Inflammatory macrophage treated with lipopolysaccharide for 1 hour (primary cell): ENCODE measurements around the gene ZNF699.
"Not testable (repeated sequence)": the region's sequence is repeated elsewhere in the genome, so short reads cannot be mapped to it uniquely, and the experiment has no call there.

Experiments used
- DNase-seq, 2 donors: peaks; one replicate each; pipeline ENCODE4 v3.0.0-alpha.2; 2020 to 2022

The ZNF699 gene

DNA sequence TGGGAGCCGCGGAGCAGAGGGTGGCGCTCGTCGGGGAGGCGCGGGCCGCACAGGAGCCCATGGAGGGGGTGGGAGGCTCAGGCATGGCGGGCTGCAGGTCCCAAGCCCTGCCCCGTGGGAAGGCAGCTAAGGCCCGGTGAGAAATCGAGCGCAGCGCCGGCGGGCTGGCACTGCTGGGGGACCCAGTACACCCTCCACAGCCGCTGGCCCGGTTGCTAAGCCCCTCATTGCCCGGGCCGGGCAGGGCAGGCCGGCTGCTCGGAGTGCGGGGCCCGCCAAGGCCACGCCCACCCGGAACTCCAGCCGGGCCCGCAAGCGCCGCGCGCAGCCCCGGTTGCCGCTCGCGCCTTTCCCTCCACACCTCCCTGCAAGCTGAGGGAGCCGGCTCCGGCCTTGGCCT, 26.2 kb downstream of the ZNF699 start:
- not testable (repeated sequence) for DNase-seq

- no peak for DNase-seq
These were observed 58.4 kb downstream of the ZNF699 start for GRCh38 chr19:9251236-9251635.

DNA sequence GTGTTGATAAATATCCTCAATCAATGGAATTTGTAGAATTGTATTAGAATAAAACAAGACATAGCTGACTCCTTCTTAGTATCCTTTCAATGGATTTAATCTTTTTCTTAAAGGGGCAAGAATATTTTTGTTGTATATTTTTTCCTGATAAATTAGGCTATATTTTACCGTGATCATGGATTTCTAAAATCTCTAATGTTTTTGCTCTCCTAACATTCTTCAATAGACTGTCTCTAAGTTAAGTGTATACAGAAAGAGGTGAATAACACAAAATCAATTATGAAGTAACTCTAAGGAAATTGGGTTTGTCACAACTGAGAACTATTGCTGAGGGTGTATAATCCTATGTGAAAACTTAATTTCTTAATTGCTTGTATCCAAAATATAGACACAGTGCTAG, 59.0 kb downstream of the ZNF699 start, which contains the start of gene OR7E24:
Gene OR7E24, plus strand, starts transcription at position 301 of the 400 bp plus-strand sequence. CDS start 114 bp downstream, outside the sequence.
- no peak for DNase-seq
